Omental fat pad (tissue), 4 donors: ENCODE data around the gene FIBCD1. TPM values are rescaled to one million over a fixed set of nuclear protein-coding genes. Genes with fewer than 3 reads are reported as not detected.

Experiments used
- ATAC-seq: fragments of 150-250 bp; one replicate; pipeline ENCODE4 v1.9.1; 2016; ENCODE audit warnings: mild to moderate bottlenecking, moderate library complexity; ENCODE audit not compliant: low FRiP score
- DNase-seq: peaks from one replicate; pipeline ENCODE4 v3.0.0-alpha.2; 2019; ENCODE audit warnings: low spot score
- CTCF ChIP-seq, 3 donors: fragments of 450-650 bp; IDR thresholded peaks; one replicate each; pipeline ENCODE4 v1.5.1; 2016 to 2017; ENCODE audit warnings: antibody characterized with exemption in 3 of 3, mild to moderate bottlenecking in 3 of 3, moderate library complexity in 2 of 3
- total RNA-seq, 4 donors: library from RNA; depleted of rRNA; stranded (reverse); fragments of >200 nt; gene quantifications; one replicate each; pipeline ENCODE4 v1.1.0, GENCODE V29; 2016

FIBCD1 gene
- total RNA-seq, 4 donors from 2014 or later = 1.6 TPM; not detected in 3

DNA sequence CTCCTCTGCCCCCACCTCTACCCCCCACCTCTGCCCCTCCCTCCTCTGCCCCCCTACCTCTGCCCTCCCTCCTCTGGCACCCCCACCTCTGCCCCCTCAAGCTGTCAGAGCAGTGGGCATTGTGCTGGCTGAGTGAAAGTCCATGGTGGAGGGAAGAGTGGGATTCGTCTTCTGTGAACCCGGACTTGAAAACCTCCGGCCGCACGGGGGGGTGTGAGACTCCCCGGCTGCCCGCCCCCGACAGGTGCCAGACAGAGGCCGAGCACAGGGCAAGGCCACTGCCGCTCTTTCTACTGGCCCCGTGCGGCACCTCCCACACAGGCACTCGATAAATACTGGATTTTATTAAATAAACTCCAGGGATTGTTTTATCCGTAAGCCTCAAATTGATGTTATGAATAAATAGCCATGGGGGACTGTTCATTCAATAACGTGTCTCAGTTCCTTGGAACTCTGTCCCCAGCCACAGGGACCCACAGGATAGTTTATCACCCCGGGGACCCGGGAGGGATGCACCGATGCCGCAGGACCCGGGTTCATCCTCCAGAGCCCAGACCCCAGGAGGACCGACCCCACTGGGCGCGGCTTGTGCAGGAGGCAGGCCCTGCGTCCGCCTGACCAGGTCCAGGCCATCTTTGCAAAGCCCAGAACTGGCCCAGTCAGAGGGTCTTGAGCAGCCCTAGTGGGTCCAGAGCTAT, 39.8 kb downstream of the FIBCD1 start:
- no peak for ATAC-seq
- no peak for DNase-seq
- TF ChIP-seq CTCF (IDR thresholded peaks at IDR 0.05) = no peak

- no peak for TF ChIP-seq CTCF (IDR thresholded peaks at IDR 0.05)
- DNase-seq (no peak), ATAC-seq (no peak)
Measured at GRCh38 chr9:130898552-130898852, 40.5 kb downstream of the FIBCD1 start.

DNA sequence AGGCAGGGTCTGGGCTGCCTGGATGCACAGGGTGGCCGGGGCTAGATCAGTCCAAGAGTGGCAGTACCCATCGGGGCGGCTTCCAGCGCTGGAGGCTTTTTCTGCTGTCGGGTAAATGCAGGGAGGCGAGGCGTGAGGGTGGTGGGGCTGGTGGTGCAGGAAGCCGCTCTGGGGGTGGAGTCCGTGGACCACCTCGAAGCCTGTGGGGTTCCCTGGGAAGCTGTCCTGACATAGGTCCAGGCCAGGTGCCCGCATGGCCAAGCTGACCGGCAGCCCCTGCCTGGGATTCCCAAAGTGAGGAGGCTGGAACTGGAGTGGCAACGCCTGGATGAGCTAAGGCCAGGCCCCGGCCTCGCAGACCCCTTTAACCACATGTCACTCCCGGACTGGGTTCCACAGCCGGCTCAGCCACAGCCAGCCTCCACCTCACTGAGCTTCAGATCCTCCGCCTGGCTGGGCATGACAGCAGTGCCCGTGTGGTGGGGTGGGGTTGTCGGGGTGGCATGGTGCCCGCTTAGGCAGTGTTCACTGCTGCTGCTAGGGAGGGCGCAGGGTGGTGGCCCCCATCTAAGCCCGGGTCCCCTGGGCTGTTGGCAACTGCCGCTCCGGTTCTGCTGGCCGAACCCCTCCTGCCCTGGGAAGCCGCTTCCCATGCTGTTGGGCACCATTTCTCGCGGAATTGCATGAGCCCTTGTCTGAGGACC, 41.0 kb downstream of the FIBCD1 start:
- DNase-seq = no peak
- no peak for TF ChIP-seq CTCF (IDR thresholded peaks at IDR 0.05)
- ATAC-seq = no peak

GRCh38 chr9:130897105-130897751, 41.8 kb downstream of the FIBCD1 start:
- DNase-seq (no peak), ATAC-seq (no peak)
- no peak for TF ChIP-seq CTCF (IDR thresholded peaks at IDR 0.05)

DNA sequence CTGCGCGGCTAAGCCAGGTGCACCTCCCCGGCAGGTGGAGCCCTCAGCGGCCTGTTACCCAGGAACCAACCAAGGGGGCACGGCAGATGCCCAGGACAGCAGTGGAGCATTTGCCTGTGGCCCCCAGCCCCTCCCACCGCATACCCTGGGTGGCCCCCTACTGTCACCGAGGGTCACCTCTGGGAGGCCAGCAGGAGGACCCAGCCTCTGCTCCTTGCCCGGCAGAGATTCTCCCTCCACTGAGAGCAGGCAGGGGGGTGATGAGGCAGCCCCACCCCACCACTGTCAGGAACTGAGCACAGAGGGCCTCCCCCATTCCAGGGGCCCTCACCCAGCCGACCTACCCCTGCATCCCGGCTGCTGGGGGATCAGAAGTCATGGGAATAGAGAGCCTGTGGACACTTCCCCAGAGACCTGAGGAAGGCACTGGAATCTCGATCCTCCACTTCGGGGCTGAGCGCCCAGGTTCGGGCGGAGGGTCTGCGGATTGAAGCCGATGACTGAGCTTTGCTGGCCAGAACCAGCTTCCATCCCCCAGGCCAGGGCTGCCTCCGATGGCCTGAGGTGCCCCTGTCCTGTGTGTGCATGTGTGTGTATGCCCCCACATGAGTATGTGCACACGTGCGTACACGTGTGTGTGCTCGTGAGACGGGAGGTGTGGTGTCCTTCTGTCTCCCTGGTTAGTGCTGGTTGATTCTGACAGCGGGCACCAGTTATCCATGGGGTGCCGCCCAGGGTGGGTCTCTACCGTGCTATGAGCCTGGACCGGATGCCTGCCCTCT, 42.6 kb downstream of the FIBCD1 start, which contains the start of gene QRFP:
QRFP (minus strand) TSS at position 580 of the 782 bp plus-strand sequence. CDS start 2,974 bp downstream, outside the sequence.
- ATAC-seq = no peak
- no peak for DNase-seq
- no peak for TF ChIP-seq CTCF (IDR thresholded peaks at IDR 0.05)

GRCh38 chr9:130895481-130896232, 43.4 kb downstream of the FIBCD1 start:
- no peak for TF ChIP-seq CTCF (IDR thresholded peaks at IDR 0.05)
- DNase-seq (no peak), ATAC-seq (no peak)
